Measurements from ENCODE around the gene PGBD5.

DNA sequence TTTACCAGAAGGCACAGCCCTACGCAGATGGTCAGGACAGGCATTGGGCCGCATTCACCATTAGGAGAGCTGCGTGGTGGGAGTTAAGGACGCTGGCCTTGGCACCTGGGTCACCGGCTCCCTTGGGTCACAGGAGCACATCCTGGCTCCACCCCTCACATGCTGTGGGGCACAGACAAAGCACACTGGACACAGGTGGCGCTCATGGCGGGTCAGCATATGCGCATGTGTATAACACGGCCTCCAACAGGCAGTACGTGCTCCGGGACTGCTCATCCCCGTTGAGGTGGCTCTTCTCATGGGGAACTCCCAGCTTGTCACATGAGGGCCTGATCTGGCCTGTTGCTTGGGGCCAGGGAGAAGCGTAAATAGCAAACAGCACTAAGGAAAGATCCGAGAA lies 25.0 kb downstream of the PGBD5 start:
- TF ChIP-seq SIN3B (IDR thresholded peaks at IDR 0.05; ENCODE audit: low read length) = no peak
- TF ChIP-seq, protein P1, sequence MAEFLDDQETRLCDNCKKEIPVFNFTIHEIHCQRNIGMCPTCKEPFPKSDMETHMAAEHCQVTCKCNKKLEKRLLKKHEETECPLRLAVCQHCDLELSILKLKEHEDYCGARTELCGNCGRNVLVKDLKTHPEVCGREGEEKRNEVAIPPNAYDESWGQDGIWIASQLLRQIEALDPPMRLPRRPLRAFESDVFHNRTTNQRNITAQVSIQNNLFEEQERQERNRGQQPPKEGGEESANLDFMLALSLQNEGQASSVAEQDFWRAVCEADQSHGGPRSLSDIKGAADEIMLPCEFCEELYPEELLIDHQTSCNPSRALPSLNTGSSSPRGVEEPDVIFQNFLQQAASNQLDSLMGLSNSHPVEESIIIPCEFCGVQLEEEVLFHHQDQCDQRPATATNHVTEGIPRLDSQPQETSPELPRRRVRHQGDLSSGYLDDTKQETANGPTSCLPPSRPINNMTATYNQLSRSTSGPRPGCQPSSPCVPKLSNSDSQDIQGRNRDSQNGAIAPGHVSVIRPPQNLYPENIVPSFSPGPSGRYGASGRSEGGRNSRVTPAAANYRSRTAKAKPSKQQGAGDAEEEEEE (CRISPR knock-in tag; IDR thresholded peaks at IDR 0.05; ENCODE audit: borderline replicate concordance) = no peak
- no peak for TF ChIP-seq ZFP82 (CRISPR knock-in tag; IDR thresholded peaks at IDR 0.05; ENCODE audit: borderline replicate concordance)
- no peak for TF ChIP-seq CTCF (CRISPR knock-in tag; IDR thresholded peaks at IDR 0.05)
- no peak for TF ChIP-seq ZNF850 (CRISPR knock-in tag; conservative IDR thresholded peaks at IDR 0.05)
- TF ChIP-seq HNF4A (CRISPR knock-in tag; IDR thresholded peaks at IDR 0.05) = no peak
- TF ChIP-seq ZNF660 (CRISPR knock-in tag; IDR thresholded peaks at IDR 0.05; ENCODE audit: borderline replicate concordance, low read depth) = no peak
- no peak for TF ChIP-seq NR2F1 (CRISPR knock-in tag; IDR thresholded peaks at IDR 0.05)
- TF ChIP-seq ZSCAN20 (CRISPR knock-in tag; IDR thresholded peaks at IDR 0.05; ENCODE audit: borderline replicate concordance) = no peak
- no peak for TF ChIP-seq RNF2 (conservative IDR thresholded peaks at IDR 0.05; ENCODE audit: low read depth)
- no peak for TF ChIP-seq ZNF331 (CRISPR knock-in tag; IDR thresholded peaks at IDR 0.05)
- no peak for TF ChIP-seq EZH2 (conservative IDR thresholded peaks at IDR 0.05; ENCODE audit: low read depth, low read length)
- TF ChIP-seq ESRRA (CRISPR knock-in tag; IDR thresholded peaks at IDR 0.05; ENCODE audit: low read depth) = no peak
